OCI-M1 (cell line): ENCODE results near the gene CIAO3.

Experiments used
- DNase-seq: peaks from one replicate; lab custom pipeline; 2025; lab: John Stamatoyannopoulos, UW

CIAO3 gene

DNA sequence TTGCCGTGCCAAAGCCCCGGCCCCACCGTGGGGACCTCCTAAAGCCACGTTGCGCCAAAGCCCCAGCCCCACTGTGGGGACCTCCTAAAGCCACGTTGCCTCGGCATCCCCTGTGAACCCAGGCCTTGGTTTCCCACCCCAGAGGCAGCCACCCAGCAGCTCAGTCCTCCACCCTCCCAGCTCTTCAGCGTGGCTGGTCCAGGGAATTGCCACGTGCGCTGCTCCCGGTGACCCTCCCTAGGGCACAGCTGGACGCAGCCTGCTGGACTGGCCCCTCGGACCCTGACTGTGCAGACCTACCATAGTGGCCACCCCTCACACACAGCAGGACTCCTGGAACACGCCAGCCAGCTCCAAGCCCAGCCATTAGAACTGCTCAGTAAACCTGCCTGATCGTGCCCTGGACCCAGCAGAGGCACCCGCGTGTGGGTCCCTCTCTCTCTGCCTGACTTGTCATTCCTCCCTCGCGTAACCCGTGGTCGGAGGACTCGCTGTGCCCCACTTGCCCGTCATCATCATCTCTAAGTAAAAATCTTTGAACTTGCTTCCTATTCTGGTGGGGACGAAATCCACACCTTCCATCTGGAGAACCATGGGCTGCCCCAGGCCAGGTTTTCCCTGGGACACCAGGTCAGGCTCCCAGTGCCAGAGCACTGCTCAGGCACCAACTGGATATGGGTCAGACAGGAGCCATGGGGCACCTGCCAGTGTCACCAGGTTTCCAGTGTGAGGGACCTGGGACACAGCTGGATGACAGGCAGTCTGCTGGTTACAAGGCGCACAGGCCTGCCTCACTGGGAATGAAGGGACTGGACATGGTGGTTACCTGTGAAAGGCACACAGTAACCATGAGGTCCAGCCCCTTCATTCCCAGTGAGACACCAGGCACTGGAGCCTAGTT lies 5.6 kb downstream of the CIAO3 start:
- no peak for DNase-seq

DNA sequence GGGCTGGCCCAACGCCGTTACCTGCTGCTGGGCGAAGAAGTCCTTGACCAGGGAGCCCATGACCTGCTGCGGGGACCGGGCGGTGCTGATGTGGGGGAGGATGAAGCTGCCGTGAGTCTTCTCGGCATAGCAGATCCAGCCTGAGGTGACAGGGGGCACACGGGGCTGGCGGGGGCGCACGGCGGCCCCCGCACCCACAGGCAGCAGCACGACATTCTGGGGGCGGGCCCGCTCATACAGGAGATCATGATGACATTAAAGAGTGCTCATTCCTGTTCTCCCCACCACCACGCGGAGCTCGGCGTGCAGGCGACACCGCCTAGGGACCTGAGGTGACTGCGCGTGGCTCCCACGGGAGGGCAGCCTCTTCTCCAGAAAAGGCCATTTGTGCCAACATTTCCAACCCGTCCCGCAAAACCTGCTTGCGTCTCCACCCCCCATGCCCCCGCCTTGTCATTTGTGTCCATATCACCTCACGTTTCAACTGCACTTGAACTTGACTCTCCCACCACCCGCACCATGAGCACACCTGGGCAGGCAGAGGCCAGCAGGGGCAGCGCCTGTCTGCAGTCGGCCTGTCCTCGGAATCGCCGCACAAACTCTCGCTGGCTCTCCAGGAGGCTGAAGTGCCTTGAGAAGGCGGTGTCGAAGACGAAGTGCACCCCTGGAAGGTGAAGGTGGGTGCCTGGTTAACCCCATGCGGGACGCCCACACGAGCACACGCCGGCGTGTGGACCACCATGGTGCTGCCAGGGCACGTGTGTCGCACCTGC lies 6.4 kb downstream of the CIAO3 start:
- no peak for DNase-seq

DNA sequence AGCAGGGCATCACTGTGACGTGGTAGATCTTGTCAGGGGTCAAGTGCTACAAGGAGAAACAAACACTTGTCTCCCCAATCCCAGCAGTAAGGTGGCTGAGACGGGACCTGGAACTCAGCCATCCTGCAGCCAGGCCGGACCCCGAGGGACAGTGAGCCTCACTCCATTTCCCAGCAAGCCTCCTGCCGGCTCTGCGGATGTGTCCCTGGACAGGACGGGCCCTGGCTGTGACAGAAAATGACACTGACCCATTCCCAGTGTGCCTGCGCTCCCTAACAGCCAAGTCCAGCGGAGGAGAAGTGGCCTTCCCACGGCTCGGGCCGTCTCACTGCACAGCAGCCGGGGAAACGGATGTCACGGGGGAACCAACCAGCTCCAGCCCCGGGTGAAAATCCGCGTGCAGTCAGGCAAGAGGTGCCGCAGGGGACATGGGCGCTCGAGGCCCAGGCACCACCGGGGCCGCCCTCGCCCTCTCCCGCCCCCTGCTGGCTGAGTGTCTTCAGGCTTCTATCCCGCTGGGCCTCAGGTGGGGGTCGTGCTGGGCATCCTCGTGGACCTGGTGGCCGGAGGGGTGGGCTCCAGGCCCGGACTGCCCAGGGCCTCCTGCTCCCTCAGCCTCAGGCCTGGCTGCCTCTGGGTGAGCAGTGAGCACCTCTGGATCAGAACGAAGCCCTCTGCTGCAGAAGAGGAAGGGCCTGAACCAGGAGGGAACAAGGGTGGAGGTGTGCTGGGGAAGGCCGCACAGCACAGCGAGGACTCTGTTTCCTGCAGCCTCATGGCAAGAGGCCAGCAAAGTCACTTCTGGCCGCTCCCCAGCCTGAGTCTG lies 7.2 kb downstream of the CIAO3 start:
- no peak for DNase-seq

DNA sequence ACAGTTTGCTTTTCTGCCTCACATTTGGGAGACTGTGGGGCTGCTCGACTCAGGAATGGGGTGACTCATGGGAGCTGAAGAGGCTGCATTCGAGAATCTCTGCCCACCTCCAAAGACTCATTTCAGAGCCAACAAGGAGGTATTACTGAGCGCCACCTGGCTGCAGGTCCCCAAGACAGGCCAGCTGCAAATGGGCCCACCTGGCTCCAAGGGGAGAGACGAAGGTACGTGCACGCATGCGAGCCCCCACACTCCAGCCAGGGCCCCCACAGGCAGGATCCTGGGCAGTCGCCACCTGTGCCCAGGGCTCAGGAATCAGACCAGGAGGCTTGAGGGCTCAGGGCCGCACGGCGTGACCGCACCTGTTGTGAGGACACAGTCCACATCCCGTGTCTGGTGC lies 7.9 kb downstream of the CIAO3 start:
- DNase-seq: no peak

DNA sequence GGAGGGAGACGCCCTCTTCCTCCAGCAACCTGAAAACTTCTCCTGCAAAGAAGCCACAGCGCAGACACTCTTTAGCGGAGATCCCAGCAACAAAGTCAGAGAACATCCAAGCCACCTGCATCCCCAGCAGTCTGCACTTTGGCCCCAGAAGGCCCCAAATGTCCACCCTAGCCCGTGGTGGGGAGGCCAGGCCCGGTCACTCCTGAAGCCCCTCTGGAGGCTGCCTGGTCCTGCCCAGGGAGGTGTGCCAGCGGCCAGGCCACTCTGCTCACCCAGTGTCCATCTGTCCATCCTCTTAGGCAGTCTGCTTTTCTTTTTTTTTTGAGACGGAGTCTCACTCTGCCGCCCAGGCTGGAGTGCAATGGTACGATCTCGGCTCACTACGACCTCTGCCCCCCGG lies 8.5 kb downstream of the CIAO3 start:
- DNase-seq: no peak

DNA sequence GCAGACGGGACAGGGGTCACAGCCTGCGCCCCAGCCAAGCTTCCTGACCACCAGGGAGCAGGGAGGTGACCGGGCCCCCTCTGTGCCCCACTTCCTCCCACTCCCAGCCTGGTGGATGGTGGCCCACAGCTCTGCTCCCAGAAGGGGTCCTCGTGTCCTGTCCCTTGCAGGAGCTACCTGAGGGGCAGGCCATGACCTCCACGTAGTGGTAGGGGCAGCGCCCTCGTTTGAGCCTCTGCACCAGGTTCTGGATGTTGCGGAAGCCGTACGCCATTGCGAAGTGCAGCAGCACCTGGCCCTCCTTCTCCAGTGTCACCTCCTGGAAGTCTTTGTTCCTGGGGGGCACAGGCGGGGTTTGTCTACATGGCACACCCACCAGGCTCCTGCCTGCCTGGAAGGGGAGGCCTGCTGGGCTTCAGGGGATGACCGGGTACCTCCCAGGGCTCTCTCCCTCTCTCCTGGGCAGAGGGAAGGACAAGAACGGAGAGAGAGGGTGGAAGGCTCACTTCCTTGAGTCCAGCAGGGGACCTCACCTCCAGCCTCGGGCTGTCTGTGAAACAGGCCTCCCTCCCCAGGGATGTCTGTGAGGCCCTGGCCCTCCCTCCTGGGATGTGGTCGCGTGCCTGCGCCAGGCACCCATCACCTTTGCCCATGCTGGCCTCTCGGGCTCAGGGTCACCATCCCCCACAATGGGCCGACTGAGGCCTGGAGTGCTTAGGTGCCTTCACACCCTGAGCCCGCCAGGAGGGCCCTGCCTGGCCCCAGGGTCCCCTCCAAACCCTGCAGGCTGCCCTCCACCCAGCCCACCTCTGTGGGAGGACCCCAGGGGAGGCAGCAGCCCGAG lies 9.9 kb downstream of the CIAO3 start:
- DNase-seq: no peak

DNA sequence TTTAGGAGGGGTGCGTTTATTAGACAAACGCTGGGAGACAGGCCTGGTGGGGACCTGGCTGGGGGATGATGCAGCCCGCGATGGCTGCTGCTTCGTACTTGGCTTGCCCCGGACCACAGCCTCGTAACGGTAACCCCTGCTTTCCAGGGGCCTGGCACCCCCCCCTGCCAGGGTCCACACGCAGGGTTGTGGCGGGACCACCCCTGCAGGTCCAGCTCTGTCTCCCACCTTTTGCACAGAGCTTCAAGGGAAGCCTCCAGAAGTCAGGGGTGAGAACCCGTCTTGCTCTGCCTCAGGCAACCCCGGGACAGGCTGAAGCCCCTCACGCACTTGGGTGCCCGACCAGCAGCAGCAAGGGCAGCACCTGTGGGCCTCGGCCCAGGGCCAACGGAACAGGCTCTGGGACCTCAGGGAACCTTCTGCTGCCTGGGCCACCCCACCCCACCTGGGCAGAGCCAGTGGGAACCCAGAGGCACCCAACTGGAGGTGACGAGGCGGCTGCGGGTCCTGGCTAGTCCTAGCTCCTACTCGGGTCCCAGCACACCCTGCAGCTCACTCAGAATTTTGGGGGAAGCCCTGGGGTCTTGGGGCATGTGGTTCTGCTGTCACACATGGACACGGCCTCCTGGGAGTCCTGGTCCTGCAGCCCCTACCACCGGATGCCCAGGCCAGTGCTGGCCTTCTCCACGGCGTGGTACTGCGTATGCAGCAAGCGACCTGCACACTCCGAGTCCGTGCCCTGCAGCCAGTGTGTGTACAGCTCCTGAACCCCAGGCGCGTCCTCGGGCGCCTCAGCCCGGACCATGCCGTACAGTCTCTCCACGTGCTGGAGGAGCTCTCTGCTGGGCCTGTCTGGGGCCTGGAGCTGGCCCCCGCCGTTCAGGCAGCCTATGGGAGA lies 10.8 kb downstream of the CIAO3 start:
- DNase-seq: no peak

DNA sequence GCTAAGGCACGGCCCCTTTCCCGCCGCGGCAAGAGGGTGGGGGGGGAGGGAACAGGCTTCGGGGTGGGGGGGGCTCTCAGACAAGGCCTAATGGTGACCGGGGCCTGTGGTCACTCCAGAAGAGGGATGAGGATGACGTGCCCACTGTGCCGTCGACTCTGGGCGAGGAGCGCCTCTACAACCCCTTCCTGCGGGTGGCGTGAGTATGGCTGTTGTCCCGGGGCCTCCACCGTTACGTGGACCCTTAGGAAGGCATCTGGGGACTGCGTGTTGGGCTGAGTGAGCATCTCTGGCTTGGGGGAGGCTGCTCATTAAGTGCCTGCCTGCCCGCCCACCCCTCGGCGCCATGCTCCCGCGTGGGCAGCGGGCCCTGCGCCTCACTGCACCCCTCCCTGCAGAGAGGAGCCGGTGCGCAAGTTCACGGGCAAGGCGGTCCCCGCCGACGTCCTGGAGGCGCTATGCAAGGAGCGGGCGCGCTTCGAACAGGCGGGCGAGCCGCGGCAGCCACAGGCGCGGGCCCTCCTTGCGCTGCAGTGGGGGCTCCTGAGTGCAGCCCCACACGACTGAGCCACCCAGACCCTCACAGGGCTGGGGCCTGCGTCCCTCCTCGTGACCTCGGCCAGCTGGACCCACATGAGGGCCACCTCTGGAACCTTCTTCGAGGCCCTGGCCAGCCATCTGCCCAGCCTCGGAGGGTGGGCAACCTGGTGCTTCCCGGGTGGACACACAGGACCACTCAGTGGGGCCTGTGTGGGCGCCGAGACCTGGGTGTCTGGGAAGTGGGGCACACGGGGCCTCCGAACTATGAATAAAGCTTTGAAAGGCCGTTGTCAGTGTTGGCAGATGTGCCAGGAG lies 11.7 kb downstream of the CIAO3 start:
- no peak for DNase-seq

DNA sequence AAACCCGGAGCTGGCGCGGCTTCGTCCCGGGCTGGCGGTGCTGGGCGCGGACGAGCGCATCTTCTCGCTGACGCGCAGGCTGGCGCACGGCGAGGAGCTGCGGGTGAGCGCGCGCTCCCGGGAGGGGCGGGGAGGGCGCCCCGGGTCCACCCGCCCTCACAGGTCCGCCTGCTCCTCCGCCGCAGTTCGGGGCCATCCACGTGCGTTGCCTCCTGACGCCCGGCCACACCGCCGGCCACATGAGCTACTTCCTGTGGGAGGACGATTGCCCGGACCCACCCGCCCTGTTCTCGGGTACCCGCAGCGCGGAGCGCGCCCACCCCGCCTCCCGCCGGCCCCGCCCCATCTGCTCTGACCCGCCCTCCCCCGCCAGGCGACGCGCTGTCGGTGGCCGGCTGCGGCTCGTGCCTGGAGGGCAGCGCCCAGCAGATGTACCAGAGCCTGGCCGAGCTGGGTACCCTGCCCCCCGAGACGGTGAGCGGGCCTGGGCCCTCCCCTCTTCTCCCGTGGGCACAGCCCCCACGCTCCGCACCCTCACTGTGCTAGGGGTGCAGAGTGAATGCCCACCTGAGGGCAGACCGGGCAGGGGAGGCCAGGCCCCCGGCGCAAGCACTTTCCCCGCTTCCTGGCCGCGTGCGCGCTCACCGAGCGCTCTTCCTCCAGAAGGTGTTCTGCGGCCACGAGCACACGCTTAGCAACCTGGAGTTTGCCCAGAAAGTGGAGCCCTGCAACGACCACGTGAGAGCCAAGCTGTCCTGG lies 12.5 kb downstream of the CIAO3 start:
- peak; percentile 86 for DNase-seq

DNA sequence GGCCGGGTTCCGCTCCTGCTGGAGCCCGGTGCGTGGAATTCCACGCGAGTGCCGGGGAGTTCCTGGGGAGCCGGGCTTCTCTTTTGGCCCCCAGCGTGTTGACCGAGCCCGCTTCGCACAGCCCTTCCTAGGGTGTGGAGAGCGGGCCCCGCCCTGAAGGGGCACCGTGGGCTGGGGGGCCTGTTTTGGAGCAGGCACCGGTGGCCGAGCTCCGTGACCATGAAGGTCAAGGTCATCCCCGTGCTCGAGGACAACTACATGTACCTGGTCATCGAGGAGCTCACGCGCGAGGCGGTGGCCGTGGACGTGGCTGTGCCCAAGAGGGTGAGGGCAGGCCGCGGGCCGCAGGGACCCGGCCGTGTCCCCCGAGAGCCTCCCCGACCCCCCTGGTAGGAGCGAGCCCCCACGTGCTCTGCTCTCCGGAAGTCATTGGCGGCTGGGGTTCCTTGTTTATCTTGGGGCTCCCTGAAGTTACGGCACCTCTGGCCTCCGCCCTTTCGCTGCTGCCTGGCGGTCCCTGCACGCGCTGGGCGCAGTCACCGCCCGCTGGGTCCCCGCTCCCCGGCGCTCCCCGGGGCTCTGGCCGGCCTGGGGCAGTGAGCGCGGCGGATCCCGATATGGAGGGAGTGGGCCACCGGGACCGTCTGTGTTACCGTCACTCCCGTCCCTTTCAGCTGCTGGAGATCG lies 13.4 kb downstream of the CIAO3 start:
- DNase-seq: peak; percentile 34

DNA sequence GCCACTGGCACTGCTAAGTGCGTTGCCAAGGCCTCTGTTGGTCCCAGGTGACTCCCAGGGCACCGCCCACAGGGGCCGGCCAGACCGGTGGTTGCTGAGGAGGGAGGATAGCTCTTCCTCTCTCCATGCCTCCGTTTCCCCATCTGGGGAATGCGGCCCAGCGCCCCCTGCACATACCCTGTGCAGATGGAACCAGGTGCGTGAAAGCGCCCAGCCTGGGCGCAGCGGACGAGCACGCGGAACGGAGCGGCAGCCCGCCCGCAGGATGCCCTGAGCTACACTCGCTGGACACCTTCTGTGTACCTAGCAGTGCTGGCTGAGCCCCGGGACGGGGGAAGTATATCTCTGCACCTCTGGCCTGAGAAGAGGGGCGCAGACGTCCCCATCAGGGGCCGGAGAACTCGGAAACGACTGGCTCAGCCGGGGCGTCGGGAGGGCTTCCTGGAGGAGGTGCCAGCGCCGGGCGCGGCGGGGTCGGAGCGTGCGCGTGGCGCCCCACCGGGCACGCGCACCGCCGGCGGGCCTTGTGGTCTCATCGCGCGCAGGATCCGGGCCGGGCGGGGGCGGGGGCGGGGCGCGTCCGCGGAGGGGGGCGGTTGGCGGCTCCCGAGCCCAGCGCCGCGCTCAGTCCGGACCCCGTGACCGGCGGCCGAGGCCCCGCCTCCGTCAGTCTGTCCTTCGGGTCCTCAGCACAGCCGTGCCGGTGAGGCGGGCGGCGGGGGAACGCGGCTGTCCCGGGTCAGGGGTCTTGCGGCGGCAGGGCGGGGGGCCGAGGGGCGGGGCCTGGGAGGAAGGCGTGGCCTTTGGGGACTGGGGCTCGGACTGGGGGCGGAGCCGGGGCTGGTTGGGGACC lies 14.1 kb downstream of the CIAO3 start, which contains the start of the genes CCDC78 and HAGHL:
TSS of gene CCDC78 (minus strand) at position 6 of the 853 bp plus-strand sequence. CDS start 76 bp downstream, outside the sequence.
TSS of gene HAGHL (plus strand) at position 669 of the 853 bp plus-strand sequence. CDS start 404 bp downstream, outside the sequence.
- DNase-seq: peak; percentile 64

DNA sequence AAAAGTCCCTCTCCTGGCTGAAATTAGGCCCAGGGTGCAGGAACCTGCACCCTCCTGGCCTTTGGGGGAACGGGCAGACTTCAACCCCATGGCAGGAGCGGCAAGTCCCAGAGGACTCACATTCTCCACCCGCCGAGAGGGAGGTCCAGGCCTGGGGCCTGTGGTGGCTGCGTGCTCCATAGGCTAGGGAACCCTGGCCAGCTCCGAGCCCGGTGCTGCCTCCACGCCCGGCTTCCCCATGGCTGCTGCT lies 14.7 kb downstream of the CIAO3 start:
- no peak for DNase-seq

DNA sequence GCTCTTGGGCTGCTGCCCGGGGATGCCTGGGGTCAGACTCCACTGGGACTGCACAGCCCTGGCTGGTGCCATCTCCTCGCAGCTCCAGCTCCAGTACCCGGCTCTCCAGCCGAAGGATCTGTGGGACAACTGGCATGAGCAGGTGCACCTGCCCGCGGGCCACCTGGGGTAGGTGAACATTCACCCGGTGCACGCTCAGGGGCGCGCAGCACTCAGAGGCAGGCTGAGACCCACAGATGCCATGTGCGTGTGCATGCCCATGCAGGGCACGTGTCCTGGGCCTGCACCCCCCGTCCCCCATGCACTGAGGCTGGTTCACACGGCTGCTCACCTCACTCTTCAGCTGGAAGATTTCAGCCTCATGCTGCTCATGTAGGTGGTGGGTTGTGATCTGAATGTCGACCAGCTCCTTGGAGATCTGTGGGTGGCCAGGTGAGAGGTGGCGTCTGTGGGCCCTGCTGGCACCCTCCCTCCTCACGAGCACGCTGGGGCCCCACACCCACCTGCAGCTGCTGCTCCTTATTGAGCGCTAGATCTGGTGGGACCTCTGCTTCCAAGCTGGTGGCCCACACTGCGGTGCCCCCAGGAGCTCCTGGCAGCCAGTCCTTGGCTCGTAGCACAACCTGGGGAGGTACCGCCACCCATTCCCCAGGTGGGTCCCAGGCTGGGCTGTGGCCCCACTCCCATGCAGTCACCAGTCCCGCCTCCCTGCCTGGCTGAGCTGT lies 15.2 kb downstream of the CIAO3 start:
- DNase-seq: no peak

DNA sequence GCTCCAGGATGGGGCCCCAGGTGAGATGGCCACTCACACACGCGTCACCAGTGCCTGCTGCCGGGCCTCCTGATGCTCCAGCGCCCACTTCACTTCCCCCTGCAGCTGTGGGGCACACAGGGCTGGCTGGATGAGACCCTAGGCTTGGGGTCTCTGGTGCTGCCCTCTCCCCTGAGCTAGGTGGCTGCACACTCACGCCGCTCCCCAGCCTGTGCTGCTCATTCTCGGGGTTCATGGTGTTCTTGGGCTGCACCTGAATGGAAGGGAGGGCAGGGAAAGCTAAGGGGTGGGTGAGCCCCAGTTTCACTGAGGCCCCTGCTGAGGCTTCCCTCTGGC lies 15.8 kb downstream of the CIAO3 start:
- DNase-seq: no peak

DNA sequence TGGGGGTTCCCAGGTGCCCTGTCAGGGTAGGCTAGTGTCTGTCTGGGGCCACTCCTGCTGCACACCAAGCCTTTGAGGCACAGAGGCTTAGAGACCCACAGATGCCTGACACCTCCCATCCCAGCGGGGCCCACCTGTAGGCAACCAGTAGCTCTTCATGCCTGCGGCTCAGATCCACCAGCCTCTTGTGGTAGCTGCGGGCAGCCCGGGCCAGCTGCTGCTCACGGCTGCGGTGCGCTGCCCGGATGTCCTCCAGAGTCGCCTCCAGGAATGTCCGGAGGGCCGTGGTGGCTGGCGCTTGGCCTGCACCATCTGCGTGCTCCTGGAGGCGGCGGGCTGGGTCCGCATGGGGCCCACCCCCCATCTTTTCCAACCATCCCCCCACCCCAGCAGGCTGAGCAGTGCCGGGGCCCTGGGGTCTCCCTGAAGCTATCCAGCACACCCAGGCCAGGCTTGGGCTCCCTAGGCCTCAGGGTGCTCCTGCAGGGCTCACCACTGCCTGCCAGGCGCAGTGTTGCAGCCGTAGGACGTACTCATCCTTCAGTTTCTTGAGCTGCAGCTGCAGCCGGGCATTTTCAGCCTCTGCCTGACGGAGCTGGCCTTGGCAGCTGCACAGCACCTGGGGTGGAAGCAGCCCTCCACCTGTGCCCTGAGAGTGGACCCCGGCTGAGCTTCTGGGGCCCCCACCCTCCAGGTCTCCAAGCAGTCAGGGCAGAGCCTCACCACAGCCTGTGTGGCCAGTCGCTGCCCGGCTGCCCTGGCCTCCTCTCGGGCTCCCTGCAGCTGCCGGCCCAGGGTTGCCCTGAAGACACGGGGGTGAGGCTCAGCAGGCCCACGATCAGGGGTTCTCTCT lies 16.4 kb downstream of the CIAO3 start:
- DNase-seq: no peak

DNA sequence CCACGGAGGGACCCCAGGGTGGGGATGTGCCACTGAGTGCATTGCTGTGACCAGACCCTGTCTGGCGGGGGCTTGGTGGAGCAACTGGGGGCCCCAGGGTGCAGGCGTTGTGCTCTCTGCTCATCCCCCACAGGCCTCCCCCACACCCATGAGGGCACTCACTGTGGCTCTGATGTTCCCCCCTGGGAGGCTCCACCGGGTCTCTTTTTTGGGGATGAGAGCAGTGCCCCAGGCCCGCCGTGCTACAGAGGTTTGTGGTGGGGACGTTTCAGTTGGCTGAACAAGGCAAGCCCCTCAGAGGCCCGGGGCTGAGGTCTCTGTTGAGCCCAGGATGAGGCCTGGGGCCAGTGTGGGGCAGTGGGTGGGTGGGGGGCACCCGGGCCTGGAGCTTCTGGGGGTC lies 17.1 kb downstream of the CIAO3 start:
- DNase-seq: no peak
